Endothelial cell (in vitro differentiated cells): Measurements from ENCODE around the gene FAM222A. TPM values are rescaled to one million over a fixed set of nuclear protein-coding genes. Genes with fewer than 3 reads are reported as not detected.

Experiments used
- DNase-seq: peaks from one replicate; pipeline ENCODE4 v3.0.0; 2021; ENCODE audit warnings: low spot score
- H3K27ac Mint-ChIP-seq: one replicate; pipeline ENCODE4 v1.8.0; 2021; ENCODE audit warnings: mixed read lengths, inconsistent platforms; ENCODE audit not compliant: unreplicated experiment
- H3K27me3 Mint-ChIP-seq: one replicate; pipeline ENCODE4 v1.8.0; 2021; ENCODE audit warnings: mild to moderate bottlenecking, moderate library complexity, mixed read lengths, inconsistent platforms; ENCODE audit not compliant: unreplicated experiment
- H3K36me3 Mint-ChIP-seq: one replicate; pipeline ENCODE4 v1.8.0; 2021; ENCODE audit warnings: mild to moderate bottlenecking, low read depth, mixed read lengths, inconsistent platforms; ENCODE audit not compliant: unreplicated experiment
- H3K4me1 Mint-ChIP-seq: one replicate; pipeline ENCODE4 v1.8.0; 2021; ENCODE audit warnings: mild to moderate bottlenecking, mixed read lengths, inconsistent platforms; ENCODE audit not compliant: unreplicated experiment
- H3K4me3 Mint-ChIP-seq: one replicate; pipeline ENCODE4 v1.8.0; 2021; ENCODE audit warnings: mild to moderate bottlenecking, mixed read lengths, inconsistent platforms; ENCODE audit not compliant: unreplicated experiment
- H3K9me3 Mint-ChIP-seq: one replicate; pipeline ENCODE4 v1.8.0; 2021; ENCODE audit warnings: mixed read lengths, inconsistent platforms; ENCODE audit not compliant: unreplicated experiment
- total RNA-seq: library from RNA; stranded (reverse); fragmentation: NEBNext Ultra II Directional; extraction: Animal tissue kit (Norgen Biotek cat#: 25700); gene quantifications from one replicate; pipeline ENCODE4 v1.2.1, GENCODE V29; 2021; ENCODE audit not compliant: unreplicated experiment
- TF ChIP-seq, protein P1 (sequence below): fragments of 200-600 bp; sonication (generic); IDR thresholded peaks from one replicate; pipeline ENCODE4 v1.5.0; 2021; ENCODE audit warnings: antibody characterized with exemption; ENCODE audit not compliant: unreplicated experiment

Gene FAM222A
- total RNA-seq, 1 donor from 2014 or later, result 14.2 TPM

DNA sequence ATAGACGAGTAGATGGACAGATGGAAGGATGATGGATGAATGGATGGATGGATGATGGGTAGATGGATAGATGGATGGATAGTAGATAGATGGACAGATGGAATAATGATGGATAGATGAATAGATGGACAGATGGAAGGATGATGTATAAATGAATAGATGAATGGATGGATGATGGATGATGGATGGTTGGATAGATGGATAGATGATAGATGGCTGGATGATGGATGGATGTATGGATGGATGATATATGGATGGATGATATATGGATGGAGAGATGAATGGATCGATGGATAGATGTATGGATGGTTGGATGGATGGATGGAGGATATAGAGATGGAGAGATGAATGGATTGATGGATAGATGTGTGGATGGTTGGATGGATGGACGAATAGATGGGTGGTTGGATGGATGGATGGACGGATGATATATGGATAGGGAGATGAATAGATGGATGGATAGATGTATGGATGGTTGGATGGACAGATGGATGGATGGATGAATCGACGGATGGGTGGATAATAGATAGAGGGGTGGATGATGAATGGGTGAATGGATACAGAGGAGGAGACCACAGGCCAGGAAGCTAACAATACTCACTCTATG, 100.3 kb downstream of the FAM222A start:
- no peak overlapping the region for H3K27ac Mint-ChIP-seq
- H3K4me1 Mint-ChIP-seq, result no peaks in the 10 kb centered on the region
- TF ChIP-seq, protein P1, sequence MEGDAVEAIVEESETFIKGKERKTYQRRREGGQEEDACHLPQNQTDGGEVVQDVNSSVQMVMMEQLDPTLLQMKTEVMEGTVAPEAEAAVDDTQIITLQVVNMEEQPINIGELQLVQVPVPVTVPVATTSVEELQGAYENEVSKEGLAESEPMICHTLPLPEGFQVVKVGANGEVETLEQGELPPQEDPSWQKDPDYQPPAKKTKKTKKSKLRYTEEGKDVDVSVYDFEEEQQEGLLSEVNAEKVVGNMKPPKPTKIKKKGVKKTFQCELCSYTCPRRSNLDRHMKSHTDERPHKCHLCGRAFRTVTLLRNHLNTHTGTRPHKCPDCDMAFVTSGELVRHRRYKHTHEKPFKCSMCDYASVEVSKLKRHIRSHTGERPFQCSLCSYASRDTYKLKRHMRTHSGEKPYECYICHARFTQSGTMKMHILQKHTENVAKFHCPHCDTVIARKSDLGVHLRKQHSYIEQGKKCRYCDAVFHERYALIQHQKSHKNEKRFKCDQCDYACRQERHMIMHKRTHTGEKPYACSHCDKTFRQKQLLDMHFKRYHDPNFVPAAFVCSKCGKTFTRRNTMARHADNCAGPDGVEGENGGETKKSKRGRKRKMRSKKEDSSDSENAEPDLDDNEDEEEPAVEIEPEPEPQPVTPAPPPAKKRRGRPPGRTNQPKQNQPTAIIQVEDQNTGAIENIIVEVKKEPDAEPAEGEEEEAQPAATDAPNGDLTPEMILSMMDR, result no peak
- H3K4me3 Mint-ChIP-seq, result no peak overlapping the region
- H3K27me3 Mint-ChIP-seq, result peaks cover 6% of the 10 kb centered on the region
- peaks cover 4% of the 10 kb centered on the region for H3K36me3 Mint-ChIP-seq
- DNase-seq, result no peak
- no peaks in the 10 kb centered on the region for H3K9me3 Mint-ChIP-seq

GRCh38 chr12:109814600-109815150, 101.0 kb downstream of the FAM222A start:
- TF ChIP-seq, protein P1, result no peak
- Mint-ChIP-seq H3K36me3 (peaks cover 4% of the 10 kb centered on the region), H3K27ac (no peak overlapping the region), H3K9me3 (no peaks in the 10 kb centered on the region), H3K27me3 (peaks cover 6% of the 10 kb centered on the region), H3K4me3 (no peak overlapping the region), H3K4me1 (no peaks in the 10 kb centered on the region)
- no peak for DNase-seq

DNA sequence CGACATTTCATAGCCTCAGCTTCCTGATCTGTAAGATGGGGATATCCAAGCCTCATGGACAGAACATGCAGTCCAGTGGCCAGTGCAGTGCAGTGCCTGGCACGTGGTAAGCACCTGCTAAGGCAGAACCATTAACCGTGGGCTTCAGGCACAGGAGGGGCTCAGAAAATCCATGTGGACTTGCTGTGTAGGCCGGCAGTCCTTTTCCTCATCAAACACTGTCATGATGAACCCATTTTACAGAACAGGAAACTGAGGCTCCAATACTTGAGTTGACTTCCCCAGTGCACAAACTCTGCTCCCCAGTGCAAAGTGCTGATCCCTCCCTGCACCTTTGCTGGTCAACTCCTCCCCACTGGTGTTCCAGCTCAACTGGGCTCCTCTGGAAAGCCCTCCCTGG, 101.6 kb downstream of the FAM222A start:
- Mint-ChIP-seq H3K27ac (no peak overlapping the region), H3K4me1 (no peaks in the 10 kb centered on the region), H3K4me3 (no peak overlapping the region), H3K36me3 (peaks cover 4% of the 10 kb centered on the region), H3K9me3 (no peaks in the 10 kb centered on the region), H3K27me3 (peaks cover 6% of the 10 kb centered on the region)
- DNase-seq, result no peak
- TF ChIP-seq, protein P1, result no peak

- no peak for DNase-seq
- Mint-ChIP-seq H3K4me3 (no peak overlapping the region), H3K4me1 (no peaks in the 10 kb centered on the region), H3K27ac (no peak overlapping the region), H3K36me3 (peaks cover 4% of the 10 kb centered on the region), H3K9me3 (no peaks in the 10 kb centered on the region), H3K27me3 (peaks cover 6% of the 10 kb centered on the region)
- TF ChIP-seq, protein P1, result no peak
Measured at GRCh38 chr12:109815757-109816617, 102.4 kb downstream of the FAM222A start.

GRCh38 chr12:109816870-109817269, 103.2 kb downstream of the FAM222A start:
- peaks cover 4% of the 10 kb centered on the region for H3K36me3 Mint-ChIP-seq
- no peak overlapping the region for H3K4me3 Mint-ChIP-seq
- DNase-seq, result no peak
- H3K4me1 Mint-ChIP-seq, result no peaks in the 10 kb centered on the region
- TF ChIP-seq, protein P1, result no peak
- no peaks in the 10 kb centered on the region for H3K9me3 Mint-ChIP-seq
- peaks cover 4% of the 10 kb centered on the region for H3K27me3 Mint-ChIP-seq
- no peak overlapping the region for H3K27ac Mint-ChIP-seq
